PC-3 (cell line): ENCODE data around the gene VEGFA.

Experiments used
- CTCF ChIP-seq: fragments of 300-600 bp; sonication (generic); conservative IDR thresholded peaks from 2 replicates; pipeline ENCODE4 v1.5.1; 2017; ENCODE audit warnings: antibody characterized with exemption, low read depth, mild to moderate bottlenecking, low read length
- EZH2phosphoT487 ChIP-seq: fragments of 300-600 bp; sonication (generic); IDR thresholded peaks from 2 replicates; pipeline ENCODE4 v1.6.1; 2018; ENCODE audit warnings: mild to moderate bottlenecking, antibody characterized with exemption, low read length, borderline replicate concordance

GRCh38 chr6:43817192-43817591 lies 47.2 kb downstream of the VEGFA start:
- TF ChIP-seq EZH2phosphoT487 (no peak), CTCF (peak; percentile 61)
